Uterus (tissue), 2 donors: ENCODE measurements around the gene DCBLD2.
"Not testable (repeated sequence)": the region's sequence is repeated elsewhere in the genome, so short reads cannot be mapped to it uniquely, and the experiment has no call there.

Source experiments
- POLR2A ChIP-seq, 2 donors: fragments of 450-650 bp; IDR thresholded peaks; one replicate each; pipeline ENCODE4 v1.6.1; 2016; ENCODE audit warnings: antibody characterized with exemption in 2 of 2, mild to moderate bottlenecking in 1 of 2, moderate library complexity in 1 of 2
- TF ChIP-seq, protein P1 (sequence below), 4 experiments: fragments of 200-600 bp in 2 of 4; fragments of 450-650 bp in 2 of 4; sonication (generic) in 2 of 4; IDR thresholded peaks; one replicate each; pipeline ENCODE4 v1.5.1; 2016 to 2019; ENCODE audit warnings: antibody characterized with exemption in 4 of 4, mild to moderate bottlenecking in 2 of 4, moderate library complexity in 1 of 4

DNA sequence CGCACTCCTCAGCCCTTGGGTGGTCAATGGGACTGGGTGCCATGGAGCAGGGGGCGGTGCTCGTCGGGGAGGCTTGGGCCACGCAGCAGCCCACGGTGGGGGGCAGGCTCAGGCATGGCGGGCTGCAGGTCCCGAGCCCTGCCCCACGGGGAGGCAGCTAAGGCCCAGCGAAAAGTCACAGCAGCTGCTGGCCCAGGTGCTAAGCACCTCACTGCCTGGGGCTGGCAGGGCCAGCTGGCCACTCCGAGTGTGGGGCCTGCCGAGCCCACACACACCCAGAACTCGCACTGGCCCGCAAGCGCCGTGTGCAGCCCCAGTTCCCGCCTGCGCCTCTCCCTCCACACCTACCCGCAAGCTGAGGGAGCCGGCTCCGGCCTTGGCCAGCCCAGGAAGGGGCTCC lies 43.5 kb downstream of the DCBLD2 start:
- TF ChIP-seq, protein P1, sequence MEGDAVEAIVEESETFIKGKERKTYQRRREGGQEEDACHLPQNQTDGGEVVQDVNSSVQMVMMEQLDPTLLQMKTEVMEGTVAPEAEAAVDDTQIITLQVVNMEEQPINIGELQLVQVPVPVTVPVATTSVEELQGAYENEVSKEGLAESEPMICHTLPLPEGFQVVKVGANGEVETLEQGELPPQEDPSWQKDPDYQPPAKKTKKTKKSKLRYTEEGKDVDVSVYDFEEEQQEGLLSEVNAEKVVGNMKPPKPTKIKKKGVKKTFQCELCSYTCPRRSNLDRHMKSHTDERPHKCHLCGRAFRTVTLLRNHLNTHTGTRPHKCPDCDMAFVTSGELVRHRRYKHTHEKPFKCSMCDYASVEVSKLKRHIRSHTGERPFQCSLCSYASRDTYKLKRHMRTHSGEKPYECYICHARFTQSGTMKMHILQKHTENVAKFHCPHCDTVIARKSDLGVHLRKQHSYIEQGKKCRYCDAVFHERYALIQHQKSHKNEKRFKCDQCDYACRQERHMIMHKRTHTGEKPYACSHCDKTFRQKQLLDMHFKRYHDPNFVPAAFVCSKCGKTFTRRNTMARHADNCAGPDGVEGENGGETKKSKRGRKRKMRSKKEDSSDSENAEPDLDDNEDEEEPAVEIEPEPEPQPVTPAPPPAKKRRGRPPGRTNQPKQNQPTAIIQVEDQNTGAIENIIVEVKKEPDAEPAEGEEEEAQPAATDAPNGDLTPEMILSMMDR (IDR thresholded peaks at IDR 0.05), result not testable (repeated sequence)
- not testable (repeated sequence) for TF ChIP-seq POLR2A (IDR thresholded peaks at IDR 0.05)
